ENCODE measurements around the gene MED15. TPM values are rescaled to one million over a fixed set of nuclear protein-coding genes. Genes with fewer than 3 reads are reported as not detected.
A peak's percentile ranks its signal among the peaks of the same experiment; 100 is the strongest.

Gene MED15
- total and polyA plus RNA-seq, 2 of the 8 experiments (the other 6 are each of a cell fraction or from before 2014, with no cell fraction given) = 28.3 to 57.1 TPM

DNA sequence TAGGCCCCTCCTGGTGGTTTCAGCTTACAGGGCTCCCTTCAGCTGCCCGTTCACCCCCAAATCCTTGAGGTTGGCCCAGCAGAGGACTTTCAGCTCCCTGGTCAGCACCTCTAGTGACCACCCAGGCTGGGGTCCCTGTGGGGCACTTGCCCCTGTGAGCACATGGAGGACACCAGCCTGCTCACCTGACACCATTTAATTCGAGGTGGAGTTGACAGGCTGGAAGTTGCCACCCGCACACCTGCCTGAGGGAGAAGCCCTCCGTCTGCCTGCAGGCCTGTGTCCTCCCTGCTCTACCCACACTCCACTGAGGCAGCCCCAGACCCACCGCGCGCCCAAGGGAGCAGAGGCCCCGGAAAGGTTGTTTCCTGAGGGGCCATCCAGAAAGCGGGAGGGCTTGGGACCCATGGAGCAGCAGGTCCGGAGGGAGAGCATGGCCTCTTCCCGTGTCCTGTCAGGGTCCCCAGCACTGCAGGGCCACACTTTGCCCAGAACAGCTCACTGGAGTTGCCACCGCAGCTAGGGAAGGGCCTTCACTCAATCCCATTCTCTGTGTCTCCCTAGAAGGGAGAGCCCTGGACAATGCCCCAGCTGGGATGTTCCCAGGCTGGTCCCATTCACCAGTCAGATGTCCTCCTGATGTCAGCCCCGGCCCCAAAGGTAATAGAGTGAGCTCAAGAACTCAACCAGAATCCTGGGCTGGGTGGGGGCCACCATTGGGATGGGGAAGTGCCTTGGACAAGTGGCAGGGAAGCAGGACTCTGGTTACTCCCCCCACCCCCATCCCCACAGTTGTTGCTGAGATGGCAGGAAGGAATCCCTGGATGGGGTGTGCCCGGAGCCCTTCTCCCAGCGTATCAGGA, 82.4 kb downstream of the MED15 start (continued):
- TF ChIP-seq, protein P1, sequence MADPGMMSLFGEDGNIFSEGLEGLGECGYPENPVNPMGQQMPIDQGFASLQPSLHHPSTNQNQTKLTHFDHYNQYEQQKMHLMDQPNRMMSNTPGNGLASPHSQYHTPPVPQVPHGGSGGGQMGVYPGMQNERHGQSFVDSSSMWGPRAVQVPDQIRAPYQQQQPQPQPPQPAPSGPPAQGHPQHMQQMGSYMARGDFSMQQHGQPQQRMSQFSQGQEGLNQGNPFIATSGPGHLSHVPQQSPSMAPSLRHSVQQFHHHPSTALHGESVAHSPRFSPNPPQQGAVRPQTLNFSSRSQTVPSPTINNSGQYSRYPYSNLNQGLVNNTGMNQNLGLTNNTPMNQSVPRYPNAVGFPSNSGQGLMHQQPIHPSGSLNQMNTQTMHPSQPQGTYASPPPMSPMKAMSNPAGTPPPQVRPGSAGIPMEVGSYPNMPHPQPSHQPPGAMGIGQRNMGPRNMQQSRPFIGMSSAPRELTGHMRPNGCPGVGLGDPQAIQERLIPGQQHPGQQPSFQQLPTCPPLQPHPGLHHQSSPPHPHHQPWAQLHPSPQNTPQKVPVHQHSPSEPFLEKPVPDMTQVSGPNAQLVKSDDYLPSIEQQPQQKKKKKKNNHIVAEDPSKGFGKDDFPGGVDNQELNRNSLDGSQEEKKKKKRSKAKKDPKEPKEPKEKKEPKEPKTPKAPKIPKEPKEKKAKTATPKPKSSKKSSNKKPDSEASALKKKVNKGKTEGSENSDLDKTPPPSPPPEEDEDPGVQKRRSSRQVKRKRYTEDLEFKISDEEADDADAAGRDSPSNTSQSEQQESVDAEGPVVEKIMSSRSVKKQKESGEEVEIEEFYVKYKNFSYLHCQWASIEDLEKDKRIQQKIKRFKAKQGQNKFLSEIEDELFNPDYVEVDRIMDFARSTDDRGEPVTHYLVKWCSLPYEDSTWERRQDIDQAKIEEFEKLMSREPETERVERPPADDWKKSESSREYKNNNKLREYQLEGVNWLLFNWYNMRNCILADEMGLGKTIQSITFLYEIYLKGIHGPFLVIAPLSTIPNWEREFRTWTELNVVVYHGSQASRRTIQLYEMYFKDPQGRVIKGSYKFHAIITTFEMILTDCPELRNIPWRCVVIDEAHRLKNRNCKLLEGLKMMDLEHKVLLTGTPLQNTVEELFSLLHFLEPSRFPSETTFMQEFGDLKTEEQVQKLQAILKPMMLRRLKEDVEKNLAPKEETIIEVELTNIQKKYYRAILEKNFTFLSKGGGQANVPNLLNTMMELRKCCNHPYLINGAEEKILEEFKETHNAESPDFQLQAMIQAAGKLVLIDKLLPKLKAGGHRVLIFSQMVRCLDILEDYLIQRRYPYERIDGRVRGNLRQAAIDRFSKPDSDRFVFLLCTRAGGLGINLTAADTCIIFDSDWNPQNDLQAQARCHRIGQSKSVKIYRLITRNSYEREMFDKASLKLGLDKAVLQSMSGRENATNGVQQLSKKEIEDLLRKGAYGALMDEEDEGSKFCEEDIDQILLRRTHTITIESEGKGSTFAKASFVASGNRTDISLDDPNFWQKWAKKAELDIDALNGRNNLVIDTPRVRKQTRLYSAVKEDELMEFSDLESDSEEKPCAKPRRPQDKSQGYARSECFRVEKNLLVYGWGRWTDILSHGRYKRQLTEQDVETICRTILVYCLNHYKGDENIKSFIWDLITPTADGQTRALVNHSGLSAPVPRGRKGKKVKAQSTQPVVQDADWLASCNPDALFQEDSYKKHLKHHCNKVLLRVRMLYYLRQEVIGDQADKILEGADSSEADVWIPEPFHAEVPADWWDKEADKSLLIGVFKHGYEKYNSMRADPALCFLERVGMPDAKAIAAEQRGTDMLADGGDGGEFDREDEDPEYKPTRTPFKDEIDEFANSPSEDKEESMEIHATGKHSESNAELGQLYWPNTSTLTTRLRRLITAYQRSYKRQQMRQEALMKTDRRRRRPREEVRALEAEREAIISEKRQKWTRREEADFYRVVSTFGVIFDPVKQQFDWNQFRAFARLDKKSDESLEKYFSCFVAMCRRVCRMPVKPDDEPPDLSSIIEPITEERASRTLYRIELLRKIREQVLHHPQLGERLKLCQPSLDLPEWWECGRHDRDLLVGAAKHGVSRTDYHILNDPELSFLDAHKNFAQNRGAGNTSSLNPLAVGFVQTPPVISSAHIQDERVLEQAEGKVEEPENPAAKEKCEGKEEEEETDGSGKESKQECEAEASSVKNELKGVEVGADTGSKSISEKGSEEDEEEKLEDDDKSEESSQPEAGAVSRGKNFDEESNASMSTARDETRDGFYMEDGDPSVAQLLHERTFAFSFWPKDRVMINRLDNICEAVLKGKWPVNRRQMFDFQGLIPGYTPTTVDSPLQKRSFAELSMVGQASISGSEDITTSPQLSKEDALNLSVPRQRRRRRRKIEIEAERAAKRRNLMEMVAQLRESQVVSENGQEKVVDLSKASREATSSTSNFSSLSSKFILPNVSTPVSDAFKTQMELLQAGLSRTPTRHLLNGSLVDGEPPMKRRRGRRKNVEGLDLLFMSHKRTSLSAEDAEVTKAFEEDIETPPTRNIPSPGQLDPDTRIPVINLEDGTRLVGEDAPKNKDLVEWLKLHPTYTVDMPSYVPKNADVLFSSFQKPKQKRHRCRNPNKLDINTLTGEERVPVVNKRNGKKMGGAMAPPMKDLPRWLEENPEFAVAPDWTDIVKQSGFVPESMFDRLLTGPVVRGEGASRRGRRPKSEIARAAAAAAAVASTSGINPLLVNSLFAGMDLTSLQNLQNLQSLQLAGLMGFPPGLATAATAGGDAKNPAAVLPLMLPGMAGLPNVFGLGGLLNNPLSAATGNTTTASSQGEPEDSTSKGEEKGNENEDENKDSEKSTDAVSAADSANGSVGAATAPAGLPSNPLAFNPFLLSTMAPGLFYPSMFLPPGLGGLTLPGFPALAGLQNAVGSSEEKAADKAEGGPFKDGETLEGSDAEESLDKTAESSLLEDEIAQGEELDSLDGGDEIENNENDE (IDR thresholded peaks at IDR 0.05; ENCODE audit: insufficient replicate concordance, low read length) = no peak
- no peak for TF ChIP-seq BCL11A (IDR thresholded peaks at IDR 0.05; ENCODE audit: low read depth in 2 of 2, low read length in 2 of 2)
- peak; percentile 33 to 49; a peak in 3 of 4 replicates for TF ChIP-seq RAD21 (IDR thresholded peaks at IDR 0.05 in 1 of 2, conservative IDR thresholded peaks at IDR 0.05 in 1 of 2; ENCODE audit: low read depth in 2 of 2, low read length in 2 of 2)
- no peak for TF ChIP-seq HDAC6 (IDR thresholded peaks at IDR 0.05; ENCODE audit: low read depth, low read length)

Measured in H1 (cell line).